NCI-H345 (cell line): ENCODE measurements around the gene MYO1A.

Experiments
- DNase-seq: peaks from one replicate; lab custom pipeline; 2025; lab: John Stamatoyannopoulos, UW

The MYO1A gene

DNA sequence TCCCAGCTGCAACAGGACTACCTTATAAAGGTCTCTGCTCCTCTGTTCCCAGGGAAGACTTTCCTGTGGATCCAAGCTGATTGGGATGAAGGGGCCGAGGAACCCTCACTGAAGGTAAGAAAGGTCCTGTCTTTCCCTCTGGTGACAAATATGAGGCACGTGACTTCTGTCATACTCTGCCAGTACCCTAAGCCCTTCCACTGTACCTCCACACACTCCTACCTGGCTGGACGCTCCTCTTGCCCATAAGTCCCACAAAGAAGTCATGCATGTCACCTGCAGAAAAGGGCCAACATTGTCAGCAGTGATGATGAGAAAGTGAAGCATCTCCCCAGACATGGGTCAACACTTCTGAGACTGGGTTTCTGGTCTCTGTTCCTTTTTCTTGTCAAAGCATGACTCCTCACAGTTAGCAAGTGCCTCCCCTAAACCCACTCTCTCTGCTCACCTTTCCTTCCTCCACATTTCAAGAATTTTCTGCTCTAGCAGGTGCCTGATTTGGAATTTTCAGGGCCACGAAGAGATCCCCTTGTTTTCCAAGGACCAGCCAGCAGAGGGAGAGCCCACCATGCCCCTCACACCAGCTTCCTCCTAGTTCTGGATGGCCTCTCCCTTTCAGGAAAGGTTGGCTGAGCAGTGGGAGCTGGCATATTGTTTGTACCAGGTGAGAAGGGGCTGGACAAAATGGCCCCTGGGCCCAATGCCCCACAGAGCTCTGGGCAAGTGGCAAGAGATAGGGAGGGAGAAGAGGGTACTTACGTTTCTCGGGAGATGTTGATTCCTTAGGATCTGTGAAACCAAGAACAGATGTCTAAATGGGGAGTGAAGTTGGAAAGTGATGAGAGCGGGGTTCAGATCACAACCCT, 37.1 kb downstream of the MYO1A start:
- no peak for DNase-seq

DNA sequence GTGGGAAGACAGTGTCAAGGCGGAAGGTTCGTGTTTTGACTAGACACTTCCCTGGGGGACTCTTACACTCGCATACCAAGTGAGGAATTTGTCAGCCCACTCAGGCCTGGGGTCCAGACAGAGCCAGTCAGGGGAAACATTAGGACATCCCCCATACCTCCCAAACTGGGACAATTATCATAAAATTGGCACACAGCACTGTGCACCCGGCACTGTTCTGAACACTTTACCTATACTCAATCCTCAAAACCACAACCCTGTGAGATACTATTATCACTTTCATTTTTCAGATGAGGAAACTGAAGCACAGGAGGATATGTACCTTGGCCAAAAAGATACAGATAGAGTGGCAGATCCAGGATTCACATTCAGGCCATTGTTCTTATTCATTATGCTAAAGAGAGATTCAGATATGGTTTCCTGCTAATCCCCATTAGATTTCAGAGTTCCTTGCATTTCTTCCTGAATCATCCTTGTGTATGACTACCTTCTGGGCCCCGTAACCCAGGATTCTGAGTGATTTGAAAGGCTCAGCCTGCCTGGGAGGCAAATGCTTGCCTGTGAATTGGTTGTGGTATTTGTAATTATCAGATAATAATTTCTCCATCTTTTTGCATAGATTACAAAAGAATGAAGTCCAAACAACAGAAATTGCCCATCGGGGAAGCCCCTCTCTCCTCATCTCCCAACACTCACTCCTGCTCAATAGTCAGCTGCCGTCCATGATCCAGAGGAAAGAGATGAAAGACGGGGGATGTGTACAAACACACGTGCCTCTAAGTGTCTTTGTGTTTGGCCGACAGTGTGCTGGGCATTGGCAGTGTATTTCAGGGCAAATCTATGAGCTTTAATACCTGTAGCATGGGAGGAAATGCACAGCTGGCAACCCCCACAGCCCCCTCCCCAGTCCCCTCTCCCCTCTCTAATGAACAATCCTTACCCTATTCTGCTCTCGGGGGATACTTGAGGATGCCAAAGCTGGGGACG, 38.2 kb downstream of the MYO1A start:
- DNase-seq = no peak

DNA sequence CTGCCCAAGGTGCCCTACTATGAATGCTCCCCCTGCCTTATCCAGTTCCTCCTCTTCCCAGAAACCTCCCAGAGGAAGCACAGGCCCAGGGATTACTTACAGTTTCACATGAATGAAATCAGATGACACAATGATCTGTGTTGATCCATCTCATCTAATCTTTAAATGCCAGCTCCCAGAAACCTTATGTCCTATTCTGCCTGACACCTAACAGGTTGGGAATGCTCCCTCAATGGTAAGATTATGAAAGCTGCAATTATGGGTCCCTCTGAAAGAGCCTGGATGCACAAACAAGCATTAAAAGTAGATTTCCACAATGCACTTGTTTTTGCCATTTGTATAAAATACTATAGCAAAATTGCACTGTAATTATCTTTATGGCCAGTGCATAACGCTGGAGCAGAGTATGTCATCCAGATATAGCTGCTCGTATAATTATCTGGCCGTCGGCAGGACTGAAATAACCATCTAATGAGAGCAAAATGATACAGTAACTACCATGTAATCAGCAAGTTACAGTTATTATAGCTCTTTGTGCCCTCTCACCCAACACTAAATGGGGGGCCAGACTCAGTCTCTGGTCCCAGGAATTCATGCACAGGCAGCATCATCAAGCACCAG, 39.2 kb downstream of the MYO1A start:
- no peak for DNase-seq

DNA sequence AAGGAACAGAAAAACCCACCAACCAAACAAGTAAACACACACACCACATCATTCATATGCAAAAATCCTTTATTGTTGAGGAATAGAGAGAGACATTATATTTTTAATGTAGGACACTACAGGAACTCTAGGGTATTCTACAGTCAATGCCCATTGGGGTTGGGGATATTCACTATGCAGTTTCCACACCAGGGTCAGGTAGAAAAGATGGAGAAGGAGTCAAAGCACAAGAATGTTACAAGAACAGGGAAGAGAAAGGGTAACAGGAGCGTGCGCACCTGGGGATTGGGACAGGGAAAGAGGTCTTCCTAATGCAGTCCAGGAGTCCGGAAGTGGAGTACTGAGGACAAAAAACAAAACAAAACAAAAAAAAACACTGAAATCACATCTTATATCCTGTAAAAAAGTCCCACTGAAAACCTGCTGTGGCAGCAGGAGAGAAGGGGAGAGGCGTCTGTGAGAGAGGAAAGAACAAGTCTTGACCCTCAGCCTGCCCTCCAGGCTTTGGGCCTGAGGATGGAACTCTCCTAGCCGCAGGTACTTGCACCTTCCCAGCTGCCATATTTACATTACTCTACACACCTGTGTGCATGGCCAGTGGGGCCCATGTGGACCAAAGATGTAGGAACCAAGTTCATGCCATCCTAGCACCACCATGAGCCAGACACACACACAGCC, 39.8 kb downstream of the MYO1A start:
- no peak for DNase-seq

DNA sequence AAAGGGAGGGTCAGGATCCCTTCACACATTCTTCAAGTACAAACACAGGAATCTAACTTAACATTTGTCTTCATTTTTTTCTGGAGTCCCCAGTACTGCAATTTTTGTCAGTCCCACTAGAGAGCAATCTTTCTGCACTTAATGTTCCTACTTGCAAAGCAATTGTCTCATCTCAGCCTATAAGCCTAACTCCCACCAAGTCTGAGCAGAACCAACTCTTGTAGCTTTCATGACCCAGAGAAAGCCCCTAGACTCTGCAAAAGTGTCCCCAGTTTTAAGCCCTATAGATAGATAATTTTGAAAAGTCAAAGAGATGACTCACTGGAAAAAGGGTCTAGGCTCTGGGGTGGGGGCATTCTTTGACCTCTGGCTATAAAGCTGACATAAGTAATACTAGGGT, 41.8 kb downstream of the MYO1A start:
- peak; percentile 53 for DNase-seq

DNA sequence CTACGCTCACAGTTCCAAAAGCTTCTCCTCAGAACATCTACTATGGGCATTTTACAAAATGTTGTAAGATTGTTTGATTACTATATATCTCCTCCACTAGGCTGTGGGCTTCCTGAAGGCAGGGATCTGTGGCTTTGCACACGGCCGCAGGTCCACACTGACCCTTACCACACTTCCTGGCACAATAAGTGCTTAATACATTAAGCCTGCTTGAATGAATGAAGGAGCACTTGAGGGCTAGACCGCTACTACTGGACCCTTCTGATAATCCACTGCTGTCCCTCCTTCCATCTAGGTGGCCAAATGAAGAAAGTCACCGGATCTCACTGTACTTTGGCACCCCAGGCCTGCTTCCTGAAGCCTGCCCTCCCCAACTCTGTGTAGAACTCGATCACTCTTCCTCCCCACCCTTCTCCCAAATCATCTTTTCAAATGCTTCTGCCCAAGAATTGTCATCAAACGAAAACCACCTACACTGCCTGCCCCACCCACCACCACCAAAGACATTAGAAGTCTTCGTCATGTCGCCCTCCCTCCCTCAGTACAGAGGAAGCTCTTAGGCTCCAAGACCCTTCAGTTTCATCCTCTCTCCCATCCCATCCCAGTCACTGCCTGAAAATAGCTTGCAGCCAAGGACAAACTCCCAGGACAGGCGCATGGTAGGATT, 43.0 kb downstream of the MYO1A start:
- no peak for DNase-seq

DNA sequence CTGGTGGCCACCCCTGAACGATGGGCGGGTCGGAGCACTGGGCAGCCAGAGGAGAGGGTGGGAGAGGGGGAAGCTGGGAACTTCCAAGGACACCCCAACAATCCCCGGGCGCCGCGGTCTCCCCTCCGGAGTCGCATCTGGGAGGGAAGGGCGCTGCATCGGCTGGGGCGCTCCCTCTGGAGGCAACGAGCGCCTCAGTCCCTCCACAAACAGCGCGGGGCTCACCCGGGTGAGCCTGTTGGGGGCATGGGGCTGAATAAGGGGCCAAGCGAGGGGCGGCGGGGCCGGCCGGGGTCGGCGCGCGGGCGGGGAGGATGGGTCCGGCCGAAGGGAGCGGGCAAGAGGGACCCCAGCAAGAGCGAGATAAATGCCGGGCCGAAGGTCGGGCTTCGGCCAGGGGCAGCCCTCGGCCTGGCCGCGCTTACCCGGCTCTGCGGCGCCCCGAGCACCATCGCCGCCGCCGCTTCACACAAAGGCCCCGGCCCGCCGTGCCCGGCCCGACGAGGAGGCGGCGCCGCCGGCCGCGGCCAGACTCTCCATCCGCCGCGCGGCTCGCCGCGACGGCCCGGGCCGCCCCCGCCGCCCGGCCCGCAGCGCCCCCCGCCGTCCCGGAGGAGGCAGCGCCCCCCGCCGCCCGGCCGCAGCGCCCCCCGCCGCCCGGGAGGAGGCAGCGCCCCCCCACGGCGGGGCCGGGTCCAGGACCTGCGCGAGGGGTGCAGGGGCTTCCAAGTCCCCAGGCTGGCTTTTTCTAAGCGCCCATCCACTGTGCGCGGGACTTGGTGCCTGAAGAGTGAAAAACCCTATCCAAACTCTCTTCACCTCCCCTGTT, 43.7 kb downstream of the MYO1A start, which contains the start of gene ZBTB39:
Gene ZBTB39 (minus strand): TSS at position 567 of the 829 bp plus-strand sequence. CDS start 1,629 bp downstream, outside the sequence.
- DNase-seq = peak; percentile 65

DNA sequence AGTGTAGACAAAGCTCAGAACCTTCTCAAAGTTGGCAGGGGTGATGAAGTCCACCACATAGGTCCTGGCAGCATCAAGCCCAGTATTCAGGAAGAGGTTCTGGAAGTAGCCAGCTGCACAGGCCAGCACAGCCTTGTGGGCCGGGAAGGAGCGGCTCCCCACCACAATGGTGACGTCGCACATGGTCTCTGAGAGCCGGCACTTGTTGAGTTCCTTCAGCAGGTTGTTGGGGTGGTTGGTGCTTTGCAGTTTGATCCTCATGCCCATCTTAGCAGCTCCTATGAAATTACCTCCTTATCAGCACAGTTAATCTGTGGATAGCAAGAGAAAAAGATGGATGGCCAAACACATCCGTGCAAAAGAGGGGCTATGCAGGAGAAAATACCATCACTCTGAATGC, 45.3 kb downstream of the MYO1A start:
- DNase-seq = no peak

DNA sequence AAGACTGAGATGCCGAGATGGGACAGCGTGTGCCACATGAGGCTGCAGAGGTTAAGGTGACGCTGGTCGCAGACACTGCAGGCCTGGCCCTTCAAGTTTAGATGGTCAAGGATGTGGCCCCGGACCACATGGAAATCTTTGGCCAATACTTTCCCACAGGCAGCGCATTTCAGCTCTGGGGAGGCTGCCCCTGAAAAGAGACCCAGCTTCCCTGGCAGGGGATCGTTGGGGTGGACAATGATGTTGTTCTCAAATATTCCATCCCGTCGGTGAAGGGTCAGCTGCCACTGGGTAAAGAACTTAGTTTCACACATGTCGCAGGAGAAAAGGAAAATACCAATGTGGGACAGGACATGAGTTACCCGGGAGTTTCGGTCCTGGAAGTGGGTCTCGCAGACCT, 46.5 kb downstream of the MYO1A start:
- no peak for DNase-seq

DNA sequence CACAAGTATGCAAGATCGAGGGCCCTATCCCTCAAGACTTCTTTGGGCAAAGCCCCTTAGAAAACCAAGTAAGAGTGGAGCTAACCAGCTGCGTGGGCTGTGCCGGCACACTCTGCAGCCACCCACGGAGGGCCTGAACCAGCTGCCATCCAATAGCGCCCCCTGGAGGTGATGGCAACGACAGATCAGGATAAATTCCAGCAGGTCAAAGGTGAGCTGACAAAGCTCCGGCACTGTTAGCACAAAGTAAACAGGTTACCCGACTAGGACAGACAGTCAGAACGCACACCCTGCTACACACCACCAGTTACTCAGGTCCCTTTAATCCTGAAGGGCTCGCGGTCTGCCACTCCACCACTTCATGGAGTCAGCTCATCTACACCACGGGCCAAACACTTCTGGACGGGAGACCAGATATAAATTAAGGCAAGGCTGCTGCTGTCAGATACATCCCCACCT, 48.5 kb downstream of the MYO1A start:
- peak; percentile 31 for DNase-seq

DNA sequence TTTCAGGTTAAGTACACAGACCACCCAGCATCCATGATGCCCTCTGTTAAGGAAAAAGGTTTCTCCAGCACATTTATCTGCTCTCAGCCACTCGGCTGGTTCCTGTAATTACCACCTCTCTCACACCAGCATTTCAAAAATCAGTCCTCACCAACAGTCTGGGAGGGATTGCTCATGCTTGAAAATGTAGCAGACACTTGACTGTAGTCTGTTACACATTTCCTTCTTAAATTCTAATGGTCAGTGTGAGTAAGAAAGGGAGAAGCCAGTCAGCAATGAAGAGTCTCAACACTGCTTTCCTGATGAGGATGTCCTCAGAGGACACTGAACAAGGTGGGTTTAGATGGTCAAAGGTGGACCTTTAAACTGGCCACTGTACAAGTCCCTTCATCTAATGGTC, 49.5 kb downstream of the MYO1A start:
- DNase-seq = no peak

DNA sequence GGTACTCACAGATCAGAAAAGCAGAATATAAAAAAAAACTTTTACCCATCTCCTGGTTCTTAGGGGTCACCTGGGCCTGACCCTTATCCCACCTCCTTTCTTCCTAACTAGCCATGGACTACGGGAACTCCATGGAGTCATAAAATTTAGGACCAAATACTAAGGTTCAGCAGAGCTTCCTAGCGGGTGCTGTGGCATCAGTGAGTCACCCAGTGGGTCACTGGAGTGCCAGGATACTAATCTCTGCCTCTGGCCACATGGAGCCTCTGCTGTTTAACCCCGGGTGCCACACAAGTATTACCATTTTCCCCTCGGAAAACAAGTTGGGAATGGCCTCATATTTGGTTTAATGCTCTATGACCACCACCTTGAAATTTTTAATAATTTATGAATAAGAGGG, 50.5 kb downstream of the MYO1A start:
- no peak for DNase-seq

DNA sequence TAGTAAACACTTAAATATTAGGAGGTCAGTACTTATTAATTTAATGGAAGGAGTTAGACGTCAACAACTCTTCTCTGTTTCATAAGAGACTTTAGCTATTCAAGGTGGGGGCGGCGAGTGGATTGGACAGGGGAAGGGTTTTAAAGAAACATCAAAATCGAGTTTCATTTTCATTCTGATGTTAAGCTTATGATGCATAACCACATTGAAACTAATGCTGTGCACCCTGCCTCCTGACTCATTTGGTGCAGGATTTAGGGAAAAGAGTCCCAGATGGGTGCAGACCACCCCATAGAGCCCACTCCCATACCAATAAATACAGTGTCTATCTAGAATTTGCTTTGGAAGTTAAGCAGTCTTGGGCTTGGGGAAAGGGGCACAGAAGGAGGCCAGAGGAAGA, 50.9 kb downstream of the MYO1A start:
- no peak for DNase-seq

DNA sequence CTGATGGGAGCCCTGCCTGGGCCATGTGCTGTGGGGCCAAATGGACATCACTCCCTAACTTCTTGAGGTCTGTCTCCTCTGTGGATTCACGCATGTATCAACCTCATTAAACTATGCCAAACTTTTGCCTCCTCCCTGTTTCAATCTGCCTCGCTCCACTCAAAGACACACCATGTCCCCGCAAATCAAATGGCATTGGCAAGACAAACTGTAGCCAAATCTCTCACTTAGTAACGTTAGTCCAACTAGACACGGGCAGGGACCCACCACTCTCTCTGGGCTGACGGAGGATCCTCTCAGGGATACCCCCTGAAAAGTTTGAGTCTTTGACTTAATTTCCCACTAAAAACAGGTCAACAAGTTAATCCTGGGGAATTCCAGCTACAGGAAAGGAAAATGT, 51.6 kb downstream of the MYO1A start:
- DNase-seq = no peak

DNA sequence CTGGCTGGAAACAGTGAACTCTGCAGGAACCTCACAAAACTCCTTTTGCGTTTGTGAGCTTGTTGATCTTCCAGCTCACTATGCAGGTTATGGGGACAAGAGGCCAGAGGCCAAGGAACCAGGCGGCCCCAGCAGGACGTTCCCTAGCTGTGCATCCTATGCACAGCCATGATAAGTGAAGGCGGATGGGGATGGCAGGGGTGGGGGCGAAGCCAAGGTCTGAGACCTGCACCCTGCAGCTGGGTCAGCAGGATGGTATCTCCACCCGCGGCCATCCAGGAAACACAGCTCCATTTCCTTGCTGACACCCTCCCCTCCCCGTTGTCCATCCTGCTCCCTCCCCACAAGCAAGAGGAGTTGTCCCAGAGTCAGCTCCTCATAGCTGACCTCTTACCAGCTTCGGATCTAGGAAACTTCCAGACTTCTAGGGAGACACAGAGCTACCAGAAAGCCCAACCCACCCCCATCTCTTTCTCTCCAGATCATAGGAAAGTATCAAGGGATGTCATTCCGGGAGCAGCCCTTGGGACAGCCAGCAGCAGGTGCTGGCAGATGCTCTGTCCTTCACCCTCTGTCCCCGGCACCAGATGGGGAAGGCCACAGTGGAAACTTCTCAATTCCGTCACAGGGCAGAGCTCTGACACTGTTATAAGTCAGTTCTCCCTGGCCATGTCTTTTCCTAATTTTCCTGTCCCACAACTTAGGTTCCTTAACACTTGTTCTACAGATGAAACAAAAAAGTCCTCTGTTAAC, 53.0 kb downstream of the MYO1A start:
- no peak for DNase-seq

DNA sequence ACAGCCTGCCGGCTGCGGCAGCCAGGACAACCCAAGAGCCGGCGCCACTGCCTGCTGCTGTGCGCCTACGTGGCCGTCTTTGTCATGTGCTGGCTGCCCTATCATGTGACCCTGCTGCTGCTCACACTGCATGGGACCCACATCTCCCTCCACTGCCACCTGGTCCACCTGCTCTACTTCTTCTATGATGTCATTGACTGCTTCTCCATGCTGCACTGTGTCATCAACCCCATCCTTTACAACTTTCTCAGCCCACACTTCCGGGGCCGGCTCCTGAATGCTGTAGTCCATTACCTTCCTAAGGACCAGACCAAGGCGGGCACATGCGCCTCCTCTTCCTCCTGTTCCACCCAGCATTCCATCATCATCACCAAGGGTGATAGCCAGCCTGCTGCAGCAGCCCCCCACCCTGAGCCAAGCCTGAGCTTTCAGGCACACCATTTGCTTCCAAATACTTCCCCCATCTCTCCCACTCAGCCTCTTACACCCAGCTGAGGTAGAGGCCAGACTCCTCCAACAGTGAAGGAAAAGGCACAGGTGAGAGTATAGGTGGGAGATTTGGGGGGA, 53.9 kb downstream of the MYO1A start:
- DNase-seq = no peak

DNA sequence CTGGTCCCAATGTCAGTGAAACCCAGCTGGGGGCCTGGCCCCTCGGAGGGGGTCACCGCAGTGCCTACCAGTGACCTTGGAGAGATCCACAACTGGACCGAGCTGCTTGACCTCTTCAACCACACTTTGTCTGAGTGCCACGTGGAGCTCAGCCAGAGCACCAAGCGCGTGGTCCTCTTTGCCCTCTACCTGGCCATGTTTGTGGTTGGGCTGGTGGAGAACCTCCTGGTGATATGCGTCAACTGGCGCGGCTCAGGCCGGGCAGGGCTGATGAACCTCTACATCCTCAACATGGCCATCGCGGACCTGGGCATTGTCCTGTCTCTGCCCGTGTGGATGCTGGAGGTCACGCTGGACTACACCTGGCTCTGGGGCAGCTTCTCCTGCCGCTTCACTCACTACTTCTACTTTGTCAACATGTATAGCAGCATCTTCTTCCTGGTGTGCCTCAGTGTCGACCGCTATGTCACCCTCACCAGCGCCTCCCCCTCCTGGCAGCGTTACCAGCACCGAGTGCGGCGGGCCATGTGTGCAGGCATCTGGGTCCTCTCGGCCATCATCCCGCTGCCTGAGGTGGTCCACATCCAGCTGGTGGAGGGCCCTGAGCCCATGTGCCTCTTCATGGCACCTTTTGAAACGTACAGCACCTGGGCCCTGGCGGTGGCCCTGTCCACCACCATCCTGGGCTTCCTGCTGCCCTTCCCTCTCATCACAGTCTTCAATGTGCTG, 54.6 kb downstream of the MYO1A start:
- no peak for DNase-seq

DNA sequence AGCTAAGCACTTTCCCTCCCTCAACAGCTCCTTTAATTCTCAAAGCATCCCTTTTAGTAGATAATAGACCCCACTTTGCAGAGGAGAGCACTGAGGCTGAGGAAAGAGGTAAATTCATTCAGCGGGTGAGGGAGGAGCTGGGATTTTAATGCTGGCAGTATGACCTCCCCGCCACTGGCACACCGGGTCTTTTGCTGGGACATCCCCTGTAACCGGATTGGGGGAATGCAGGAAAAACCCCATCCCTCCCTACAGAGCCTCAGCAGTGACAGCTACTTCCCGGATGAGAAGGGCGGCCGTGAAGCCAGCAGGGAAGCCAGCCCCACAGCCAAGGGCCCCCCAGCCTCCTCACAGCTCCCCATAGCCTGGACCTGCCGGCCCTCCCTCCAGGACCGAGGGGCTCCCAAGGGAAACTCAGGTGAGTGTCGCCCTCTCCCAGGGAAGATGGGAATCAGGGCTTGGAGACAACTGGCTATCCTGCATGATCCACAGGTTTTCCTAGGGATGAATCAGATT, 55.6 kb downstream of the MYO1A start:
- no peak for DNase-seq
